Esophagus muscularis mucosa (tissue), 4 donors: ENCODE results near the gene BORCS8. TPM values are rescaled to one million over a fixed set of nuclear protein-coding genes. Genes with fewer than 3 reads are reported as not detected.

Experiments used
- DNase-seq: peaks from one replicate; pipeline ENCODE4 v3.0.0-alpha.2; 2017; ENCODE audit errors: extremely low spot score
- H3K27ac ChIP-seq, 4 donors: fragments of 200-600 bp; sonication (generic); replicated peaks in 1 of 4; 1 replicate in 3 of 4; 2 replicates in 1 of 4; pipeline ENCODE4 v1.5.1; 2016 to 2019; ENCODE audit warnings: mild to moderate bottlenecking in 1 of 4
- H3K27me3 ChIP-seq, 4 donors: fragments of 200-600 bp; sonication (generic); one replicate each; pipeline versions ENCODE4 v1.5.1 to v1.6.0; 2016 to 2019
- H3K36me3 ChIP-seq, 4 donors: fragments of 200-600 bp; sonication (generic); one replicate each; pipeline ENCODE4 v1.5.1; 2016 to 2019
- H3K4me1 ChIP-seq, 4 donors: fragments of 200-600 bp; sonication (generic); one replicate each; pipeline ENCODE4 v1.5.1; 2016 to 2019
- H3K4me3 ChIP-seq, 4 donors: fragments of 200-600 bp; sonication (generic); 1 replicate in 2 of 4; 2 replicates in 2 of 4; pipeline ENCODE4 v1.5.1; 2016 to 2019; ENCODE audit warnings: mild to moderate bottlenecking in 4 of 4, moderate library complexity in 1 of 4
- H3K9me3 ChIP-seq, 4 donors: fragments of 200-600 bp; sonication (generic); 1 replicate in 3 of 4; 2 replicates in 1 of 4; pipeline ENCODE4 v1.5.1; 2016 to 2019
- CTCF ChIP-seq, 3 experiments: fragments of 200-600 bp in 2 of 3; fragments of 450-650 bp in 1 of 3; sonication (generic) in 2 of 3; IDR thresholded peaks; one replicate each; pipeline ENCODE4 v1.5.1; 2017 to 2019; ENCODE audit warnings: antibody characterized with exemption in 3 of 3, mild to moderate bottlenecking in 2 of 3, moderate library complexity in 1 of 3
- EP300 ChIP-seq: sonication (generic); formaldehyde crosslinking; IDR thresholded peaks from one replicate; pipeline ENCODE4 v1.6.1; 2017; ENCODE audit warnings: antibody characterized with exemption
- POLR2A ChIP-seq: fragments of 450-650 bp; IDR thresholded peaks from one replicate; pipeline ENCODE4 v1.6.1; 2017; ENCODE audit warnings: antibody characterized with exemption, moderate library complexity, mild to moderate bottlenecking, low read depth
- POLR2AphosphoS5 ChIP-seq, 2 donors: sonication (generic); formaldehyde crosslinking; IDR thresholded peaks; one replicate each; pipeline ENCODE4 v1.6.1; 2017; ENCODE audit warnings: antibody characterized with exemption in 2 of 2
- WGBS: methylation state at CpG from one replicate; pipeline ENCODE4 v1.1.5; 2018; 5-methylcytosine and 5-hydroxymethylcytosine counted together
- intact Hi-C: fragments of 100-400 bp; cut with DNase I; formaldehyde crosslinking; loops from one replicate; pipeline ENCODE4 v1.15.1; 2023
- total RNA-seq, 4 donors: library from RNA; depleted of rRNA; stranded (reverse); fragments of >200 nt; gene quantifications; one replicate each; pipeline versions ENCODE4 v1.1.0 to v1.2.1, GENCODE V29; 2016

The BORCS8 gene
- total RNA-seq, 4 donors from 2014 or later, result 10.8 to 16.1 (median 12.5) TPM

GRCh38 chr19:19165396-19165795, 26.6 kb downstream of the BORCS8 start:
- H3K9me3 ChIP-seq, result no peaks in the 10 kb centered on the region
- H3K4me3 ChIP-seq, result no peak overlapping the region
- no peaks in the 10 kb centered on the region for H3K36me3 ChIP-seq
- H3K27ac ChIP-seq, result no peak overlapping the region
- TF ChIP-seq CTCF (IDR thresholded peaks at IDR 0.05), result no peak
- no peak for TF ChIP-seq POLR2AphosphoS5 (IDR thresholded peaks at IDR 0.05)
- TF ChIP-seq EP300, result no peak
- TF ChIP-seq POLR2A, result no peak
- peaks cover 7 to 9% (median 7%) of the 10 kb centered on the region in 4 donors for H3K4me1 ChIP-seq
- no peak for DNase-seq
- H3K27me3 ChIP-seq, result peaks cover 0 to 11% (median 2%) of the 10 kb centered on the region in 4 donors
- 100% methylated on average over 1 of the region's 1 CpG for WGBS
- intact Hi-C loops, result no loop called here

- Histone ChIP-seq H3K27ac (no peak overlapping the region), H3K27me3 (peaks cover 0 to 6% (median 0%) of the 10 kb centered on the region in 4 donors), H3K4me1 (no peaks in the 10 kb centered on the region), H3K36me3 (no peaks in the 10 kb centered on the region), H3K9me3 (no peaks in the 10 kb centered on the region), H3K4me3 (no peak overlapping the region)
- DNase-seq, result no peak
- TF ChIP-seq CTCF (IDR thresholded peaks at IDR 0.05) (no peak), EP300 (no peak), POLR2AphosphoS5 (IDR thresholded peaks at IDR 0.05) (no peak), POLR2A (no peak)
- intact Hi-C loops, result no loop called here
- 95% methylated on average over 4 of the region's 7 CpGs for WGBS
These were observed 29.5 kb downstream of the BORCS8 start for GRCh38 chr19:19162495-19162894.

DNA sequence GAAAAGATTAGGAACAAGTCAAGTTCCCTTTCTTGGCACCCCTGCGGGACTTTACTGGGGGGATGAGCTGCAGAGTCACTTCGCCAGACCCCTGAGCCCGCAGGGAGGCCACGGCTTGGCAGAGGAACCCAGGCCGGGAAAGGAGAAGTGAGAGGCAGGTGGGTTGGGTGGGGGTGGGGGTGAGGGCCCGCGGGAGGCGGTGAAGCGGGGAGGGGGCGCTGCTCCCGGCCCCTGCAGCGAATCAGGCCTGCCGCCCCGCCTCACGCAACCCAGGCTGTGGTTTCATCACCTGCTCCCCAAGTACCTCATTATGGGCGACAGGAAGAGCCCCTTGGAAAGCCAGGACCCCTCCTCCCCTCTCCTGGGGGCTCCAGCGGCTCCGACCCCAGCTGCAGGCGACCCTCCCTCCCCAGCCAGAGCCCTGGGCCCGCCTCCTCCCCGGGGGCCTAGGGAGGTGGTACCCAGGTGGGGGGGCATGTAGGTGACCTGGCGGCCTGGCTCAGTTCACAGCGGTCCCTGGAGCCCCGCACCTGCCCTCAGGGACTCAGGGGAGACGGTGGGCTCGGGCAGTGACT, 31.4 kb downstream of the BORCS8 start:
- Histone ChIP-seq H3K36me3 (peaks cover 0 to 15% (median 2%) of the 10 kb centered on the region in 4 donors), H3K27me3 (peaks cover 0 to 6% (median 0%) of the 10 kb centered on the region in 4 donors), H3K27ac (no peak overlapping the region), H3K9me3 (no peaks in the 10 kb centered on the region), H3K4me1 (no peaks in the 10 kb centered on the region), H3K4me3 (no peak overlapping the region)
- WGBS, result 41% methylated on average over 19 of the region's 26 CpGs
- intact Hi-C loops, result no loop called here
- TF ChIP-seq POLR2AphosphoS5 (IDR thresholded peaks at IDR 0.05), result no peak
- TF ChIP-seq EP300, result no peak
- TF ChIP-seq CTCF (IDR thresholded peaks at IDR 0.05), result no peak
- no peak for TF ChIP-seq POLR2A
- no peak for DNase-seq

DNA sequence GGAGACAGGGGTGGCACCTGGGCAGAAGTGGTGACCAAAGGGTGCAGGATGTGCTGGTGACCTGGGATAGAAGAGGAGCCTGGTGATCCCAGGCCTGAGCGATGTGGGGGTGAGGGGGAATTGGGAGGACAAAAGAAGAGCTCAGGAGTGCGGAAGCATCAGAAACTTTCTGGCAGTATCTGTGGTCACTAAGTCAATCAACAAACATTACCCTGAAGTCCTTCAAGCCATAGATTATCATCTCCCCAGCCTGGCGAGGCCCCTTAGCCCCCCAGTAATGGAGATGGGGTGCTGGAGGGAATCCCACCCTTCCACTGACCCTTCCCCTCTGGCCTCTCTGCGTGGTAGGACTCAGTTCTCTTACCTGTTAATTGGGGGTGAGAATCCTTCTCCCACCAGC, 32.4 kb downstream of the BORCS8 start:
- no peak overlapping the region for H3K4me3 ChIP-seq
- no peaks in the 10 kb centered on the region for H3K4me1 ChIP-seq
- DNase-seq, result no peak
- WGBS, result 94% methylated on average over 4 of the region's 4 CpGs
- intact Hi-C loops, result no loop called here
- H3K36me3 ChIP-seq, result peaks cover 0 to 18% (median 2%) of the 10 kb centered on the region in 4 donors
- H3K27ac ChIP-seq, result no peak overlapping the region
- TF ChIP-seq POLR2AphosphoS5 (IDR thresholded peaks at IDR 0.05) (no peak), EP300 (no peak), POLR2A (no peak), CTCF (IDR thresholded peaks at IDR 0.05) (no peak)
- H3K9me3 ChIP-seq, result no peaks in the 10 kb centered on the region
- H3K27me3 ChIP-seq, result peaks cover 0 to 6% (median 0%) of the 10 kb centered on the region in 4 donors

GRCh38 chr19:19157808-19158207, 34.1 kb downstream of the BORCS8 start:
- peaks cover 0 to 6% (median 0%) of the 10 kb centered on the region in 4 donors for H3K27me3 ChIP-seq

More at GRCh38 chr19:19157808-19158207, 34.1 kb downstream of the BORCS8 start:
- H3K4me3 ChIP-seq, result no peak overlapping the region
- no peaks in the 10 kb centered on the region for H3K4me1 ChIP-seq
- TF ChIP-seq CTCF (IDR thresholded peaks at IDR 0.05) (no peak), POLR2AphosphoS5 (IDR thresholded peaks at IDR 0.05) (no peak), POLR2A (no peak), EP300 (no peak)
- H3K9me3 ChIP-seq, result no peaks in the 10 kb centered on the region
- WGBS, result 79% methylated on average over 6 of the region's 6 CpGs
- intact Hi-C loops, result no loop called here
- H3K27ac ChIP-seq, result no peak overlapping the region
- no peak for DNase-seq
- H3K36me3 ChIP-seq, result peaks cover 0 to 18% (median 2%) of the 10 kb centered on the region in 4 donors
